K562 (cell line): ENCODE data around the gene INPP4B. TPM values are rescaled to one million over a fixed set of nuclear protein-coding genes. Genes with fewer than 3 reads are reported as not detected.

Experiments
- CHD7 ChIP-seq: fragments of 200-600 bp; sonication (generic); IDR thresholded peaks from one replicate; pipeline ENCODE4 v1.6.1; 2012; ENCODE audit warnings: mild to moderate bottlenecking, low read depth, low read length, inconsistent platforms
- FOXA3 ChIP-seq, 2 experiments: fragments of 450-650 bp in 1 of 2; sonication (generic) in 1 of 2; formaldehyde crosslinking; IDR thresholded peaks in 1 of 2; conservative IDR thresholded peaks in 1 of 2; 2 replicates each; pipeline versions ENCODE4 v1.4.0 to v1.8.0; 2020 to 2022; ENCODE audit warnings: mild to moderate bottlenecking in 2 of 2, missing genetic modification reagents in 1 of 2
- RBM17 ChIP-seq: fragments of 200-400 bp; formaldehyde crosslinking; IDR thresholded peaks from 2 replicates; pipeline ENCODE4 v1.6.1; 2017; ENCODE audit warnings: low read depth, mild to moderate bottlenecking, low read length, borderline replicate concordance
- THAP7 ChIP-seq: fragments of 250-450 bp; sonication (Bioruptor Pico); IDR thresholded peaks from 2 replicates; pipeline ENCODE4 v1.5.0; 2021
- XRCC3 ChIP-seq: fragments of 450-650 bp; IDR thresholded peaks from 2 replicates; pipeline ENCODE4 v1.6.1; 2017; ENCODE audit warnings: mild to moderate bottlenecking, moderate library complexity
- polyA plus RNA-seq, 8 experiments: library from polyadenylated mRNA; depleted of rRNA in 4 of 8; stranded (reverse) in 5 of 8; unstranded in 3 of 8; fragments of >200 nt; fragmentation: Nextera tagmentation in 2 of 8; fragmentation: Illumina TruSeq in 1 of 8; extraction: Ambion mirVana in 2 of 8; extraction: Trizol in 1 of 8; gene quantifications; 2 replicates each; pipeline versions ENCODE4 v1.2.1 to v1.2.3, GENCODE V29; 2011 to 2014; ENCODE audit warnings: inconsistent platforms in 1 of 8, missing spikeins in 1 of 8
- total RNA-seq, 7 experiments: library from RNA; depleted of rRNA in 6 of 7; stranded (reverse); fragments of >200 nt in 6 of 7; fragmentation: Illumina TruSeq in 2 of 7; extraction: Trizol in 2 of 7; gene quantifications; 2 replicates each; pipeline versions ENCODE4 v1.2.1 to v1.2.3, GENCODE V29; 2011 to 2021; ENCODE audit warnings: low replicate concordance in 1 of 7

The INPP4B gene
- total and polyA plus RNA-seq, 9 of the 15 experiments (the other 6 are each of a cell fraction or from before 2014, with no cell fraction given) = 0.04 to 0.11 TPM; not detected in 7

GRCh38 chr4:142034101-142034500 is 812.0 kb downstream of the INPP4B start (continued):
- TF ChIP-seq CHD7 (no peak), RBM17 (no peak), XRCC3 (no peak), THAP7 (CRISPR knock-in tag) (no peak), FOXA3 (CRISPR knock-in tag; conservative IDR thresholded peaks at IDR 0.05 in 1 of 2, IDR thresholded peaks at IDR 0.05 in 1 of 2) (no peak)
